Measurements from ENCODE around the gene SLC34A1. TPM values are rescaled to one million over a fixed set of nuclear protein-coding genes. Genes with fewer than 3 reads are reported as not detected.

Gene SLC34A1, protein sequence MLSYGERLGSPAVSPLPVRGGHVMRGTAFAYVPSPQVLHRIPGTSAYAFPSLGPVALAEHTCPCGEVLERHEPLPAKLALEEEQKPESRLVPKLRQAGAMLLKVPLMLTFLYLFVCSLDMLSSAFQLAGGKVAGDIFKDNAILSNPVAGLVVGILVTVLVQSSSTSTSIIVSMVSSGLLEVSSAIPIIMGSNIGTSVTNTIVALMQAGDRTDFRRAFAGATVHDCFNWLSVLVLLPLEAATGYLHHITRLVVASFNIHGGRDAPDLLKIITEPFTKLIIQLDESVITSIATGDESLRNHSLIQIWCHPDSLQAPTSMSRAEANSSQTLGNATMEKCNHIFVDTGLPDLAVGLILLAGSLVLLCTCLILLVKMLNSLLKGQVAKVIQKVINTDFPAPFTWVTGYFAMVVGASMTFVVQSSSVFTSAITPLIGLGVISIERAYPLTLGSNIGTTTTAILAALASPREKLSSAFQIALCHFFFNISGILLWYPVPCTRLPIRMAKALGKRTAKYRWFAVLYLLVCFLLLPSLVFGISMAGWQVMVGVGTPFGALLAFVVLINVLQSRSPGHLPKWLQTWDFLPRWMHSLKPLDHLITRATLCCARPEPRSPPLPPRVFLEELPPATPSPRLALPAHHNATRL
- total RNA-seq (2022; extraction: Qiagen RNA extraction; ENCODE audit: low read depth), result 0.04 TPM in 1 of 5 replicates, not detected in the others

GRCh38 chr5:177384134-177384533 lies at the start of gene SLC34A1:
SLC34A1 (plus strand) TSS chr5:177384434; CDS start chr5:177385742, 1,308 bp downstream.

DNA sequence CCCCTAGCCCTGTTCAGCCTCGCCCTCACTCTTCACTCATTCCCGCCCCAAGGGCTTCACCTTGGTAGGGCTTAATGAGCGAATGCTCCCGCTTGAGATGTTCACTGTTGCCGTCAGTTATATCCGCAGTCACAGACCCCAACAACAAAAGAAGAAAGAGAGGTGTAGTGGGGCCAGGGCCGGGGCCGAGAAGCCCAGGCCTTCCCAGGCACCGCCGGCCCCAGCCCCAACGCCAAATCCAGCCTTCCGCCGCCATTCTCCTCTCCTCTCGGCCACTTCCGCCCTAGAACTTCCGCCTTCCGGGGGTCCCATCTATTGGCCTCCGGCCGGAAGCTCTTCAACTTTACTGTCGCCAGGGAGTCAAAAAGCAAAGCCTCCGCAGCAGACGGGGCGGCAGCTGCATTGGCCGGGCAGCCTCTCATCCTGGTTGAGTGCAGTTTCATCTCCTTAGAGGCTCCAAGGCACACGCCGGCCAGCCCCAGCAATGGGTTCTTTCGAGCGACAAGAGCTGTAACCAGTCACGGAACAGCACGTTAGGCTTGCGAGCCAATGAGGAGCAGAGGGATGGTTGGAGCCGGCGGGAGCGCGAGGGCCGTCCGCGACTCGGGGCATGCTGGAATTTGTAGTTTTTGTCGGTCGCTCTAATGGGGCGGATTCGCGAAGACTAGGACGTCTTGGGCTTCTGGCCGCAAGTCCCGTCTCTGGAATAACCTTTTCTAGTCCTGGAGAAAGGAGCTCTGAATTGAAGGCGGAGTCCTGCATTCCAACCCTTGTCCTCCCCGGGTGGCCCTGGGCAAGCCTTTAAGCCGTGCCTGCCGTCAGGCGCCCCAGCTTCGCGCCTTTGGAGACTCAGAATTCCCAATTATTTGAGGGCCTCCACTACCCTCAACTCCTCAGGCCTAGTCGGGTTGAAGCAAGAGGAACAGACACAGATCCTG lies 32.6 kb upstream of the SLC34A1 start, which contains the start of gene LMAN2:
Gene LMAN2 (minus strand): TSS at position 277 of the 938 bp plus-strand sequence. CDS start 21 bp downstream, at position 256.

GRCh38 chr5:177357459-177358351 lies 26.5 kb upstream of the SLC34A1 start, which contains the start of gene RGS14:
RGS14 (plus strand) TSS chr5:177357924; CDS start chr5:177358025, 101 bp downstream.

DNA sequence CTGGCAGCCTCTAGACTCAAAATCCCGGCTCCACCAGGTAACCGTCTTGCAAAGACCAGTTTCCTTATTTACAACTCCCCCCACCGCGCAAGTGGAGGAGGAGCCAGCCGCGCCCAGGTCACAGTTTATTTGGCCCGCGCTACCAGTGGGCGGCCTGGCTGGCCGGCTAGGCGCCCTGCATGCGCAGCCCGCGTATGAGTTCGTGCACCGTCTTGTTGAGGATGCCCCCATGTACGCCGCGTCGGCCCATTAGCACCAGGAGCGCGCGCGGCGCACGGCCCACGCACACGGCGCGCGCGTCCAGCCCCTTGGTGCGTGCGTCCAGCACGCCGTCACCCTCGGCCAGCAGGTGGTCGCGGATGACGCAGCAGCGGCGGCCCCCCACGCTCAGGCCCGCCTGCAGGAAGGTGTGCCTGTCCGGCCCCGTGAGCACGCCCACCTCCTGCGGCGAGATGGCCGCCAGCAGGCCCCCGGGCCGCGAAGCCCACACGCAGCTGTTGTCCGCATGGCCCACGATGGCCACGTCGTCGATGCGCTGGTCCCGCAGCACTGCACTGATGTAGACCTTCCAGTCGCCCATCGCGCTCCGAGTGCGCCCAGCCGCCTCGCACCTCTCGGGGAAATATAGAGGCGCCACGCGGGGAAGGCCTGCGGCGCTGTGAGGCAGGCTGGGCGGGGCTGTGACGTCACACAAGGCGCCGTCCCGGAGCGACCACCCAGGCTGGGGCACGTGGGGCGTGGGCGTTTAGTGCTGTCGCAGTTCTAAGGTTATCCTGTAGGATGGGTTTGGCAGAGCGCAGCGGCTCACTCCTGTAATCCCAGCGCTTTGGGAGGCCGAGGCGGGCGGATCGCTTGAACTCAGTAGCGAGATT lies 16.0 kb downstream of the SLC34A1 start, which contains the start of gene PFN3:
Gene PFN3 (minus strand): TSS at position 665 of the 872 bp plus-strand sequence. CDS start 85 bp downstream, at position 580.

GRCh38 chr5:177409043-177409801 lies 25.0 kb downstream of the SLC34A1 start, which contains the start of gene F12:
F12 (minus strand) TSS chr5:177409564; CDS start chr5:177409527, 37 bp downstream.

GRCh38 chr5:177426566-177427210 lies 42.5 kb downstream of the SLC34A1 start, which contains the start of gene GRK6:
GRK6 (plus strand) TSS chr5:177426676; CDS start chr5:177426846, 170 bp downstream.

GRCh38 chr5:177446200-177447065 lies 62.2 kb downstream of the SLC34A1 start, which contains the start of gene PRR7:
PRR7 (plus strand) TSS chr5:177446814; CDS start chr5:177455068, 8,254 bp downstream.

Other genes with a start within 250 kb of the SLC34A1 start
- 23.6 to 29.0 TPM (median 25.9 TPM) in 5 replicates for gene RAB24, start 80.7 kb upstream of the SLC34A1 start, total RNA-seq (2022; extraction: Qiagen RNA extraction; ENCODE audit: low read depth)
- 286 to 389 TPM (median 365 TPM) in 5 replicates for gene PRELID1, start 80.6 kb upstream of the SLC34A1 start, total RNA-seq (2022; extraction: Qiagen RNA extraction; ENCODE audit: low read depth)
- 11.4 to 22.4 TPM (median 16.5 TPM) in 5 replicates for gene MXD3, start 72.5 kb upstream of the SLC34A1 start, total RNA-seq (2022; extraction: Qiagen RNA extraction; ENCODE audit: low read depth)
- 172 to 250 TPM (median 197 TPM) in 5 replicates for gene LMAN2, start 32.8 kb upstream of the SLC34A1 start, total RNA-seq (2022; extraction: Qiagen RNA extraction; ENCODE audit: low read depth)
- gene RGS14, start 26.5 kb upstream of the SLC34A1 start, total RNA-seq (2022; extraction: Qiagen RNA extraction; ENCODE audit: low read depth), result 2.9 to 8.2 TPM (median 6.1 TPM) in 5 replicates
- gene PFN3, start 16.2 kb downstream of the SLC34A1 start, total RNA-seq (2022; extraction: Qiagen RNA extraction; ENCODE audit: low read depth), result not detected in 5 replicates
- 13.8 to 24.7 TPM (median 20.7 TPM) in 5 replicates for gene F12, start 25.1 kb downstream of the SLC34A1 start, total RNA-seq (2022; extraction: Qiagen RNA extraction; ENCODE audit: low read depth)
- gene GRK6, start 42.2 kb downstream of the SLC34A1 start, total RNA-seq (2022; extraction: Qiagen RNA extraction; ENCODE audit: low read depth), result 22.2 to 29.4 TPM (median 24.8 TPM) in 5 replicates
- gene PRR7, start 62.4 kb downstream of the SLC34A1 start, total RNA-seq (2022; extraction: Qiagen RNA extraction; ENCODE audit: low read depth), result 13.5 to 37.0 TPM (median 31.3 TPM) in 5 replicates
- gene DBN1, start 89.2 kb downstream of the SLC34A1 start, total RNA-seq (2022; extraction: Qiagen RNA extraction; ENCODE audit: low read depth), result 55.6 to 80.1 TPM (median 63.8 TPM) in 5 replicates
- 82.0 to 110 TPM (median 88.5 TPM) in 5 replicates for gene PDLIM7, start 113.2 kb downstream of the SLC34A1 start, total RNA-seq (2022; extraction: Qiagen RNA extraction; ENCODE audit: low read depth)
- gene DOK3, start 125.4 kb downstream of the SLC34A1 start, total RNA-seq (2022; extraction: Qiagen RNA extraction; ENCODE audit: low read depth), result 3.3 to 7.5 TPM (median 4.3 TPM) in 5 replicates
- gene DDX41, start 132.5 kb downstream of the SLC34A1 start, total RNA-seq (2022; extraction: Qiagen RNA extraction; ENCODE audit: low read depth), result 111 to 190 TPM (median 121 TPM) in 5 replicates
- 18.0 to 33.3 TPM (median 28.4 TPM) in 5 replicates for gene FAM193B, start 170.1 kb downstream of the SLC34A1 start, total RNA-seq (2022; extraction: Qiagen RNA extraction; ENCODE audit: low read depth)
- gene TMED9, start 207.8 kb downstream of the SLC34A1 start, total RNA-seq (2022; extraction: Qiagen RNA extraction; ENCODE audit: low read depth), result 262 to 315 TPM (median 273 TPM) in 5 replicates
- 19.6 to 29.3 TPM (median 26.1 TPM) in 5 replicates for gene B4GALT7, start 215.7 kb downstream of the SLC34A1 start, total RNA-seq (2022; extraction: Qiagen RNA extraction; ENCODE audit: low read depth)